ENCODE data around the gene KLK13.
A peak's percentile ranks its signal among the peaks of the same experiment; 100 is the strongest.

The KLK13 gene

DNA sequence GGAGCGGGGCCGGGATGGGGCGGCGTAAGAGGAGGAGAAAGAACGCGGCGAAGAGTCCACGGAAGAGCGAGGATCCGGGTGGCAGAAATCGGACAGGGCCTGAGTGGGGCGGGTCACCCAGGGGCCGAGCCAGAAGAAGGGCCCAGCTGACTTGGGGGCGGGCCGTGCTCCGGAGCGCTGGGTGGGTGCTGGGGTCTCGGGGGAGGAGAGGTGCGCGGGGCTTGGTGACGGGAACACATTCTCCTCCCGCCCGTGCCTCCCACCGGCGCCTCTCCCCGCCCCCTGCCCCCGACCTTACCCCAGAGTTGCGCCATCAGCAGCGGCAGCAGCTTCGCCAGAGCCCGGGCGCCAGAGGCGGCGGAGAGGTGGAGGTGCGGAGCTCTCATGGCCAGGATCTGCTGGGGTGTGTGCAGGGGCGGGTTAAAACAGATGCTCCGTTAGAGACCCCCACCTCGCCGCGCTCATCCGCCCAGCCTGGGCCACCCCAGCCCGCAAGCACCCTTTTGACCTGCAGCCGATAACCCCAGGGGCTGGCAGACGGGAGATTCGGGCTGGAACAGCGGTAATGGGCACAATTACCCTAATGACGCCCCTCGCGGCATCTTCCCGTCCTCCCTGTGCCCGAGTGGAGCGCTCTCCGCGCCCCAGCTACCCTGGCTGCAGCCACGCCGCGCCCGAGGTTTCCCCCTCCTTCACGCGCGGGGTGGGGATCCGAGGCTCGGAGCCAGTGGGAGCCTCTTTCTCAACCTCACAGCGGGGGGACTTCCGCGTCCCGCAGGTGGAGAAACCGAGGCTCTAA, 45.9 kb downstream of the KLK13 start:
- peak; percentile 79 for DNase-seq

DNA sequence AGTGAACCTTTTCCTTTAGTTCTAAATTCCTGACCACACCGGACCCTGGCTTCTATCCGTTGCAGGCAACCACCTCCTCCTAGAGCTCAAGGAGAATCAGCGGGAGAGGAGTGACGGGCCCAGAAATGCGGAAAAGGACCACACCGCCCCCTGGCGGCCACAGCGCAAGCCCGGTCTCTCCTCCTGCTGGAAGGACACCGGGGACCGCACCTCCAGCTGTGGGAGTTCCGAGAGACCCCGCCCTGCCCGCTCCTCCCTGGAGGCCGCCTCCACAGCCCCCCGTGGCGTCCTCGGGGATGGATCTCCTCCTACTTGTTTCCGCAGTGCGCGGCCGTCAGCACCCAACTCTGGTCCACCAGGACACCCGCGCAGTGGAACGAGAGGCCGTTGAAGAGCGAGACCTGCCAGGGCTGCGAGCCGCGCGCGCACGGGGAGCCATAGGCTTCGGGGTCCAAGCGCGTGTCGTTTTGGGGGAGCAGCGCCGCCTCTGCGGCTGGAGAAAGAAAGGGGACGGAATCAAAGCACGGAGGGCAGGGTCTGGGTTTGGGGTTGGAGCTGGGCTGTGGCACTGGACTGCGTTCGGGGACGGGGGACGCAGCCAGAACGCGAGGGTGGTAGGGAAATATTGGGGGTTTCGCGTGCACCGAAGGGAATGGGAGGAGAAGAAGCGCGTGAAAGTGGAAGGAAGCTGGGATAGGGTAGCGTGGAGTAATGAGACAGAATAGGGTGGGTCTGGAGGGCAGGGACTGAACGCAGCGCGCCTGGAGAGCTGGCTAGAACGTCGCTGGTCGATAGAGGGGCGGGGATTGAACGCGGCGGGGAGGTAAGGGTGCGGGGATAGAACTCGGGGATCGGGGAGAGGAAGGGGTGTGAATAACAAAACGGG, 47.9 kb downstream of the KLK13 start:
- peak; percentile 73 for DNase-seq

DNA sequence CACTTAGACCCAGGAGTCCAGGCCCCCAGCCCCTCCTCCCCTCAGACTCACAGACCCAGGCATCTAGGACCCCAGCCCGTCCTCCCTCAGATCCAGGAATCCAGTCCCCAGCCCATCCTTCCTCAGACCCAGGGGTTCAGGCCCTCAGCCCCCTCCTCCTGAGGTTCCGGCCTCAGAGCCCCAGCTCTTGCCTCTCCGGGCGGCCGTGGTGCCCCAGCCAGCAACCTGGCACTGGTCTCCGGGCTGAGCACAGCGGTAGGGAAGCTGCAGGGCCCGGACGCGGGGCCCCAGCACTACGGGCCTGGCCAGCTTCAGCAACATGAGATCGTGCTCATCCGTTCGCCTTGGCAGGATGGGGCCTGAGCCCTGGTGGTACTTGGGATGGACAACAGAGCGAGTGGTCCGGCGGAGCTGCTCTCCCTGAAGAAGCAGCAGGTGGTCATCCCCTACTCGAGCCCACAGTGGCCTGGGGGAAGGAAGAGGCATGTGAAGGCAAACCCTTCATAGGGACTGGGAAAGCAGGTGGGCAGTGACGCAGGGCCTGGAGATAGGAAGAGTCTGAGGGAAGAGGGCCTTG, 49.1 kb downstream of the KLK13 start:
- DNase-seq, result no peak

DNA sequence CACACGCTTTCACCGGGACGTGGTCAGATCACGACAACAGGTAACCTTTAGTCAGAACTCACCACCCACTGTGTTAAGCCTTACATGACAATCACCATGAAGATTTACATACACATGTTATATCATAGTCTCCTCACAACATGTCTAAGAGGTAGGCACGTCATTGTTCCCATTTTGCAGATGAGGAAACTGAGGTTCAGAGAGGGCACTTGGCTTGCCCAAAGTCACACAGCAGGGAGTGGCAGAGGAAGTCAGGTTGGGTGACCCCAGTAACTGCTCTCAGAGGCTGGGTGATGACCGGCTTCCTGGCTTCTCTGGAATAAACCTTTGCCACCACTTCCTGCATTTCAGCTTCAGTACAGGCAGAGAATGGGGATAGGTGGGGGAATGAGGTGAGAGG, 50.6 kb downstream of the KLK13 start:
- no peak for DNase-seq

DNA sequence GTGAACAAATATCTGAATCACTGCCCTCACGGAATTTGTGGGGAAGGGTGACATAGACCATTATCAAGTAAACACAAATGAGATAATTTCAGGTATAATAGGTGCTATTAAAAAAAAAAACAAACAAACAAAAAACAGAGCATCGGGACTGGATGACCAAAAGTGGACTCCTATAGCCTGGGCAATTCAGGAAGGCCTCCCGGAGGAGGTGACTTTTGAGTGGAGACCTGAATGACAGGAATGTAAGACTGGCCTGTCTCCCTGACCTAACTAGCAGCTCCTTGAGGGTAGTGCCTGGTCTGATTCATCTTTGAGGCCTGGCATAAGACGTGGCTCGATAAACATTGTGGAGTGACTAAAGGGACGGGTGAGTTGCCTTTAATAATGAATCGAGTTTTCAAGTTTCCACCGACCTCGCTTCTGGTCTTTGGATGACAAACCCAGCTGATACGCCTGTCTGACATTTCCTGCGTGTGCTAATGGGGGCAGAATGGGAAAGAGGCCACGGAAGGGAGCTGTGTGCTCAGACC, 52.2 kb downstream of the KLK13 start:
- no peak for DNase-seq

DNA sequence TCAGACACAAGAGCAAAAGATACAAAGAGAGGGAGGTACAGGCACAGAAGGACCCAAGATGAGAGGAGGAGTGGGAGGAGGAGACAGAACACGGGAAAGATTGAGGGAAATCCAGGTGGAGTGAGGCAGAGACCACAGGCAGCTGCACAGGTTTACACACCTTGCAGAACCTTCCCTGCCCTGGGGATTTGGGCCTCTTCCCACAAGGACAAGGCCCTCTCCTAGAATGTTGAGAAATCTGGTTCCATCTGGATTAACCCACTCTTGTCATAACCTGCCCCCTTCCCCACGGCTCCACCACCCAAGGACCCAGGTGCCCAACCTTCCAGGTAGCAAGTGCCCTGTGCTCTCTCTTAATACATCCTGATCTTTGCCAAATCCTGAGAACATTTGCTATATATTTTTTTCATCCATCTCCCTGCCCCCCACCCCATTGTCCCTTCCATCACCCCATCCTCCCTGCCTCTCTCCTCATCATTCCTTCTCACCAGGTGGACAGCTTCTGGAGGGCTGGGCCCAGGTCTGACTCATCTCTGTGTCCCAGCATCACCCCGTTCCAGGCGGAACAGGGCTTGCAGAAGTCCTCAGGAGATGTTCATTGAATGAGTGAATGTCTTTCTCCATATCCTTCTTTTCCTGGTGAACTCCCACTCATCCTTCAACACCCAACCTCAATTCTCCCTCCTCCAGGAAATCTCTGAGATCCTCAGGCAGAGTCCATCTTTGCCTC, 54.7 kb downstream of the KLK13 start:
- DNase-seq, result no peak

DNA sequence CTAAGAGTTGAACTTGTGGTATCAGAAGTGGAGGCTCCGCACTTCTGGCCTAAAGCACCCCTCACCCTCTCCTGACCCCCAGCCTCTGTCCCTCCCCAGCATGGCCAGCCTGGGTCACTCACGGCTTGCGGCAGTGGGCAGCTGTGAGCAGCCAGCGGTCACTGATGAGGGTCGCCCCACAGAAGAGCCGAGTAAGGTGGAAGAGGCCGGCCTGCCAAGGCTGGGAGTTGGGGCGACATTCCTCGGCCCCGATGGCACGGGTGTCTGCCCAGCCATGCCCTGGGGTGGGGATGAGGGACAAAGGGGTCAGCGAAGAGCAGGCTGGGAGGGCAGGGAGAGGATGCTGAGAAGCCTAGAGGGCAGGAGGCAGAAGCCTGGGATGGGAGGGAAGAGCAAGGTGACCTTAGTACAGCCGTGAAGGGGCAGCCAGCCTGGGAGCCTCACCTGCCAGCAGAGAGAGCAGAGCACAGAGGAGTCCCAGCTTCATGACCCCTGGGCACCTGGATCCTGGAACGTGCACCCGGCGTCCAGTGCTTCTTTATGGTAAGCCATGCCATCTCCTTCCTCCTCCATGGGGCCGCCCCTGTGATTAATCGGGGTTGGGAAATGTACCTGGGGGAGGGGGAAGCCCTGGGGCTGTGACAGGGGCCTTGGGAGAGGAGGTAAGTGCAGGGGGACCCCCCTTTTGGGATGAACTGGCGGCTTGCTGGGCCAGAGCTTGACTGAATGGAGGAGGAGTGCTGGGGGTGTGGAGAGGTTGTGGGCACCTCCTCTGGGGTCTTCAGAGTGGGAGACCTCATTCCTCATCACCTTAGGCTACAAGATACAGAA, 55.6 kb downstream of the KLK13 start:
- DNase-seq, result no peak

DNA sequence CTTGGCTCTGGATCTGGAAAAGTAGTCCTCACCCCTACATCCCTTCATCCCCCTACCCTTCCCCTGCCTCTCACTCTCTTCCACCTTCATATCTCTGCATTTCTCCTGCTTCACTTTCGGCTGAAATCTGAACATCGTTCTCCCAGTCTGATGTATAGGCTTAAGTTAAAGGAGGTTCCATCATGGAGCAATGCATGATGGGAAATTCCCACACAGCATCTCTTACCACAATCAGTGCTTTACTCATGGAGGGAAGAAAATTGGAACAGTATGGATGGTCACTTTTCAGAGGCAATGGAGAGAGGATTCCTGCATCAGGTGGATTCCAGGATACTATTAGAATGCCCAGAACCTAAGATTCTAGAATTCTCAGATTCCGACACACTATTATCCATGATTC, 57.4 kb downstream of the KLK13 start:
- no peak for DNase-seq

DNA sequence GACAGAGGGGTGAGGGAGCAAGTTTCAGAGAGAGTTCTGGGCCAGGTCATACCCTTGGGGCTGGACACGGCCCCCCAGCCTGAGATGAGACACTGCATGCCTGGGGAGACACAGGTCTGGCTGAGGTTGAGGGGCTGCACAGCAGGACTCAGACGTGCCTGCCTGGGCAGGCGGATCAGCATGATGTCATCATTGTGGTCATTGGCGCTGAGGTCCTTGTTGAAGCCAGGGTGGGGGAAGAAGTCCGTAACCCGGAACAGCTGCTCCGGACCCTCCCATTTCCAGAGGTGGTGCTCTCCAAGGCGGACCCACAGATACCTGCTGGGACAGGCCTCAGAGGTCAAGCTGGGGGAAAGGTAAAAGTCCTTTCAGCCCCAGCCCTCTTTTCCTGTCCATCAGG, 58.5 kb downstream of the KLK13 start:
- DNase-seq, result no peak
